GM18517 (cell line): ENCODE results near the gene TPTE.
"Not testable (repeated sequence)": the region's sequence is repeated elsewhere in the genome, so short reads cannot be mapped to it uniquely, and the experiment has no call there.

Source experiments
- ATAC-seq: cut with Tn5 transposase; IDR thresholded peaks from one replicate; pipeline ENCODE4 v1.9.1; 2021; ENCODE audit warnings: mild to moderate bottlenecking, moderate library complexity; ENCODE audit not compliant: unreplicated experiment

Gene TPTE

GRCh38 chr21:10521091-10521598 lies at the start of gene TPTE:
Gene TPTE, plus strand, starts transcription at chr21:10521583. Its CDS starts 17,141 bp downstream, at chr21:10538724.
- no peak for ATAC-seq

GRCh38 chr21:10471999-10472398 lies 49.4 kb upstream of the TPTE start:
- not testable (repeated sequence) for ATAC-seq

GRCh38 chr21:10477794-10478193 lies 43.6 kb upstream of the TPTE start:
- not testable (repeated sequence) for ATAC-seq

GRCh38 chr21:10479875-10480274 lies 41.5 kb upstream of the TPTE start:
- not testable (repeated sequence) for ATAC-seq

GRCh38 chr21:10484864-10485263 lies 36.5 kb upstream of the TPTE start:
- not testable (repeated sequence) for ATAC-seq

- not testable (repeated sequence) for ATAC-seq
Measured at GRCh38 chr21:10490453-10490852, 30.9 kb upstream of the TPTE start.

- no peak for ATAC-seq
Measured at GRCh38 chr21:10511116-10511515, 10.3 kb upstream of the TPTE start.

GRCh38 chr21:10516889-10517288 lies 4.5 kb upstream of the TPTE start:
- not testable (repeated sequence) for ATAC-seq

GRCh38 chr21:10517904-10518303 lies 3.5 kb upstream of the TPTE start:
- not testable (repeated sequence) for ATAC-seq

- not testable (repeated sequence) for ATAC-seq
Measured at GRCh38 chr21:10521835-10522500, 585 bp downstream of the TPTE start.

- no peak for ATAC-seq
Measured at GRCh38 chr21:10539956-10540355, 18.6 kb downstream of the TPTE start.

GRCh38 chr21:10544376-10544775 lies 23.0 kb downstream of the TPTE start:
- not testable (repeated sequence) for ATAC-seq

- not testable (repeated sequence) for ATAC-seq
Measured at GRCh38 chr21:10547868-10548267, 26.5 kb downstream of the TPTE start.

GRCh38 chr21:10548331-10548954 lies 27.1 kb downstream of the TPTE start:
- ATAC-seq: not testable (repeated sequence)

GRCh38 chr21:10570803-10571202 lies 49.4 kb downstream of the TPTE start:
- ATAC-seq: not testable (repeated sequence)

- not testable (repeated sequence) for ATAC-seq
Measured at GRCh38 chr21:10574531-10575310, 53.3 kb downstream of the TPTE start.

GRCh38 chr21:10575311-10575667 lies 53.9 kb downstream of the TPTE start:
- ATAC-seq: no peak

- ATAC-seq: not testable (repeated sequence)
Measured at GRCh38 chr21:10578910-10579309, 57.5 kb downstream of the TPTE start.

GRCh38 chr21:10589115-10589514 lies 67.7 kb downstream of the TPTE start:
- not testable (repeated sequence) for ATAC-seq

GRCh38 chr21:10607074-10607473 lies 85.7 kb downstream of the TPTE start:
- ATAC-seq: not testable (repeated sequence)

GRCh38 chr21:10614285-10614684 lies 92.9 kb downstream of the TPTE start:
- ATAC-seq: not testable (repeated sequence)
